HG03457 (cell line): ENCODE measurements around the gene SLC25A13.
"Not testable (repeated sequence)": the region's sequence is repeated elsewhere in the genome, so short reads cannot be mapped to it uniquely, and the experiment has no call there.

Source experiments
- ATAC-seq: cut with Tn5 transposase; IDR thresholded peaks from one replicate; pipeline ENCODE4 v1.9.1; 2021; ENCODE audit warnings: moderate number of reproducible peaks; ENCODE audit not compliant: unreplicated experiment

The SLC25A13 gene

DNA sequence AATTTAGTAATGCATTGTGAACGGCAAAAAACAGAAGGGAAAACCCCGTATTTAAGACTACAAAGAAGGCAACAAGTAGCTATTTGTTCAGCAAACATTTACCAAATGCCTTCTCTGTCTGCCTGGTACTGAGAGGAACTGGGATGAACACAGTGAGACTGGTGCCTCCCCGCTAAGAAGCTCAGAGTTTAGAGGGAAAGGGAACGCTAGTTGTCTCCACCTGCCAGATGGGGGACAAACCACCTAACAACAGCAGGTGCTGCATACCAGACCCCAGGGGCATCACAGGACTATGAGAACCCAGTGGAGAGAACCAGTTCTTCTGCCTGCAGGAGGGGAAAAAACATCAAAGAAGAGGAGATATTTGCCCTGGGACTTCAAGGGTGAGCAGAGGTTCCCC is 147.1 kb downstream of the SLC25A13 start:
- no peak for ATAC-seq

DNA sequence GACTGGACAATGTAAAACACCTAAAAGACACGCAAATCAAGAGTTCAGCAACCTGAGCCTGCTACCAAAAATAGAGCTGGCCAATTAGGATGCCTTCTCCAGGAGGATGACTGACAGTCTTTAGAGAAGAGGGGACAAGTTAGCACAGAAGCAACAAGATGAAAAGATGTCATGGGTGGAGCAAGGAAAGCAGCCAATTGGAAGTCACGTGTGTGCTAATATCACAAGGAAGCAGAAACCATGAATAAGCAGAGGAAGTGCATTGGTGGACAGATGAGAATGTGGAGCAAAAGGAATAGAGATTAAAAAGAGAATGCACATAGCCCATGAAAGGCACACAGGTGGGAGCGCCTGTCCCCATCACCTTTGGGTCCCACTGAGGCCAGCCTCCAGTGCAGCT is 148.1 kb downstream of the SLC25A13 start:
- ATAC-seq = no peak

DNA sequence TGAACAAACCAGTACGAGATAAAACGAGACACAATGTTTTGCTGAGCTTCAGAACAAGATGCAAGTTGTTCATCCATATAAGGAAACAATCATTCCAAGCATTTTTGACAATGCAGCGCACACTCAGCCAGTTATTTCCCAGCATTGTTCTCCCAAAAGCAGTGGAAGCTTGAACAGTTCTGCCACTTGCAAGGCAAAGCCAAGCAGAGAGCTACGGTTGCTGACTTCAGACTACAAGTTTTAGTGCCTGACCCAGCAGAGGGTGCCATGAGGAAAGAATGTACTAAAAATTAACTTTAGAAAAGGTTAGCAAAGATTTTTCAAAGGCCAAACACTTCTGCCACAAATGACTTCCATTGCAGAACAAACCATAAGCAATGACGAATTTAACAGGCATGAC is 152.5 kb downstream of the SLC25A13 start:
- no peak for ATAC-seq

DNA sequence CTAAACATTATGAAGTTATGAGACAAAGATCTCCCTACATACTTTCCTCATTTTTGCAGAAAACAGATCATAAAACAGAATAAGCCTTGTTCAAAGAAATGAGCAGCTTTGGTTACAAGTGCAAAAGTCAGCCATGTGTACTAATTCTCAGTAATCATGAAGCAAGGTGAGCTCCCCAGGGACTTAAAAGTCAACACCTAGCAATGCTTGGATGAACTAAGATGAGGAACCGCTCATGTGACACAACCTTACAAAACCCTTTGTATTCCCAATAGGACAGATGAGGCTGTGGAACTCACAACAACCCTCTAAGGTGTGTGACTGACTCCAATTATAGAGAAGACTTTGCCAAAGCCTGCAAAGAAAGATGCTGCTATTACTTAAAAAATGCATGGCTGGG is 154.5 kb downstream of the SLC25A13 start:
- no peak for ATAC-seq

DNA sequence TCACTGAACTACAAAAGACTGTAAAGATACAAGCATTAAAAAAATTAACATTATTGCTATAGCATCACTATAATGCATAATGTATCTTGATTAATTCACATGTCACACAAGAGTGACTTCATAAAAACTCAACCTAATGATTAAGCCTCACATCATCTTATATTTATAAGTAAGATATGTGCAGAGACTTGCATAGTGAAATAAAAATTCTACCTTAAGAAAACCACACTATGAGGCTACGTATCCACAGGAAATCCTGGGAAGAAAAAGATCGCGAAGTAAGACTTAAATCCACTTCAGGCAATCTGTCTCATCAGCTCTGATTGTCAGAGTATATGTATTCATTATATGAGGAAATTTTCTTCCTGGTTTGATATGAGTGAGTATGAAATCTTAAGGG is 160.0 kb downstream of the SLC25A13 start:
- no peak for ATAC-seq

DNA sequence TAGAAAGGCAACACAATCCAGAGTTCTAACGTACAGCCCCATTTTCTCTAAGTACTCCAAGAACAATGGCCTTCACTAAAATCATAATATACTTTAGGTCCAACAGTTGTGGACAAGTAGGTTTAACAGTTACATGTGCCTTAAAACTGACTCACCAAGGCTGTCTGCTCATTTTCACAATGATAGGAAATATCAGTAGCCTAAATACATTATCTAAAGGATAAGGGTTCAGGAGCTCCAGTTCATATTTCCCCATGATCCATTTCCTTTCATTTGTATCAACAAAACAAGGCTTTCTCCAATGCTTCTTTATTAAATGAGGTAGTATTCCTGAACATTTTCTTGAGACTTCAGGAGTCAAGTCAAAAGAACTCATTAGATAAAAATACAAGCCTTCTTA is 164.0 kb downstream of the SLC25A13 start:
- no peak for ATAC-seq

DNA sequence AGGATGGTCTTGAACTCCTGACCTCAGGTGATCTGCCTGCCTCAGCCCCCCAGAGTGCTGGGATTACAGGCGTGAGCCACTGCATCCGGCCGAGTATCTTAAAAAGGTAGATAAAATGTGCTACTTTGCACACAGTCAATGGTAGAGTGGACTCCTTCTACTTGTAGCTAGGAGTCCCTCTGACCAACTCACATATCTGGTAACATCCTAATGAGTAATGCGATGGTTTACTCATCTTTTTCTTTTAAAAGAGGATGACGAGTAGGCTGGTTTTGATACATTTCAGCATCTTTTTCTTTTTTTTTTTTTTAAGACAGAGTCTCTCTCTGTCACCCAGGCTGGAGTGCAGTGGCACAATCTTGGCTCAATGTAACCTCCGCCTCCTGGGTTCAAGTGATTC is 167.4 kb downstream of the SLC25A13 start:
- not testable (repeated sequence) for ATAC-seq

DNA sequence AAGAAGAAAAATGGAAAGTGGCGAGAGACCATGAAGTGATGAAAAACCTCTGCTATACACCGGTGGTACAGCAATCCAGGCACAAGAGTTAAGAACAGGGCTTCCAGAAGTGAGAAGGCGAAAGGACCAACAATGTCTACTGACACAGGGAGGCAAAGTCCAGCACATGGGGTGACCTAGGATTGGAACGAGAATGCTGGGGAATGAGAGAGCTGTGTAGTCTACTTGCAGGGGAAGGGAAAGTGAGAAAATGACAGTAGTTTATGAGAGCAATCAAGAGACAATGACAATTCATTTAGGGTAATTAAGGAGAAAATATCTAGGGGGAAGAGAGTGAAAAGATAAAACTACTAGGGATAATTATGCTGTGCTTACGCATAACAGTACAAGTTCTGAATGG is 169.2 kb downstream of the SLC25A13 start:
- no peak for ATAC-seq

DNA sequence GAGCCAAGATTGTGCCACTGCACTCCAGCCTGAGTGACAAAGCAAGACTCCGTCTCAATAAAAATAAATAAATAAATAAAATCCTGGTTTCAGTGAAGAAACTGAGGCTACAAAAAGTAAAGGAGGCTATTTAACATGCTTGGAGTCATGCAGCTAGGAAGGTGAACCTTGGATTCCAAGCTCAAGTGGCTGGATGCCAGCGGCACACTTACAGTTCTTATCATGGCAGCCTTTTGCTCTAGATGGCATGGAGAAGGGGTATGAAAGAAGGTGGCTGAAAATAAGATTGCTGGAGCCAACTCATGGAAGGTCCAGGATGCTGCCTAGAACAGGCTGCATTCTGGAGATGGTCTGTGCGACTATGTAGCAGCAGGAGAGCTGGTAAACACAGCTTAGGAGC is 170.0 kb downstream of the SLC25A13 start:
- no peak for ATAC-seq

DNA sequence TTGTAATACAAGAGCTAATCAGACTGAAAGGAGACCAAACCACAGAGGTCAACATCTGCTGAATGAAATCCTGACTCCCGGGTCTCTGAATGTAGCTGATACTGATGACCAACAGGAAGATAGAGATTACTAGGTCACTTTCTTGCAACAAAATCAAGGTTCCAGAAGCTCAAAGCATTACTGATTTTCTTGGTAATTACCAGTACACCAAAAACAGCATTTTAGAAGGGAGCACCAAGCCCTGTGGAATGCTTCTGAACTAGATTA is 177.7 kb downstream of the SLC25A13 start:
- no peak for ATAC-seq

DNA sequence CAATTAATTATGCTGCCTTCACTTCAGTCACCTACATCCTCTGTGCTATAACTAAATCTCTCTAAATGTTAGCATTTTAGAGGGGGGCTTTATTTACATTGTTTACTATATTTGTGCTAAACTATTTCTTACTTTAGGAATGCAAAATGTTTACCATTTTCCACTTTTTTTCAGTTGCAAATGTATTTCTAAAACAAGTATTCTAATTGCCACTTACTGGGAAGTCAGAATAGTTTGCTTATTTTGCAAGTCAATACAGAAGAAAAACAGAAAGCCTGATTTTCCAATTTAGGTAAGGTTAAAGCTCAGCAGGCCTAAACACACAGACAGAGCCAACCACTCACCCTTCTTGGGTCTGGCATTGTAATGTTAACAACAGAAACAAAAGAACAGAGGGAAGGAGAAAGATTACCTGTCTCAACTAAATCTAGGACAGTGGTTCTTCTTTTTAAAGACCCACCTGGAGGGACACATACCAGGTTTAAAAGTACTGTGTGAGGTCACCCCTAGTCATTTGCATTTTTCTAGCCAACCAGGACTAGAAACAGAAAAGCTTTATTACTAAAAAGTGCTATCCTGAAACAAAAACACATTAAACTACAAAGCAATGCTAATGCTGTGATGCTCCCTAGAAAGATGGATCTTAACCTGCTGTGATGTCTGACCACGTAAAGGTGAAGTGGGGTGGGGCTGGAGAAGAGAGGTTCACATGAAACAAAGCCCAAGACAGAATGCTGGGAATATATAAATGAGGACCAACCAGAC is 178.2 kb downstream of the SLC25A13 start:
- ATAC-seq = no peak

DNA sequence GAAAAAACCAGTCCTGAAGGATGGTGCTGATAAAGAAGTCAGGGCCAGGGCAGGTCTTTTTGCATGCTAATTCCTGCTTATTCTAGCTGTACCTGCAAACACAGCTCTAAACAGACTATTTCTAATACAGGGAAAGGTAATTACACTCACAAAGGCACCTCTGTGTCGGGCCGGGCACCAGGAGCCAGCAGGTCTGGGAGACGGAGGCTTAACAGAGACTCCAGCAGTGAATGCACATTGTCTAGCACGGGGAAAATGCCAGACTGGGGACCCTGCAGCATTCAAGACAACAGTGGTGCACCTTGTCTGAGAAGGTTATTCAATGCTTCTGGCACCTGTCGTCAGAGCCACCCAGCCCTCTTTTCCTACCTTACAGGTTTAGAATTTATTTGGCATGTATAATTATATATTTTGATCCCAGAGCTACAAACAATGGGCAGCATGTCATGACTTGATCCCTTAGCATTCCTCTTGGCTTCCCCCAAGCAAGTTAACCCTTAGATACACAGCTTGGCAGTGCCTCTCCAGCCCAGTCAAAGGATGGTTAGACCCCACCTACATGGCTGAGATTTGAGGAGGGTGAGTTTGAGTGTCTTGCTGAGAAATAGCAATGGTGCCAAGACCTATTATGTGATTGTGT is 185.2 kb downstream of the SLC25A13 start:
- ATAC-seq = no peak

DNA sequence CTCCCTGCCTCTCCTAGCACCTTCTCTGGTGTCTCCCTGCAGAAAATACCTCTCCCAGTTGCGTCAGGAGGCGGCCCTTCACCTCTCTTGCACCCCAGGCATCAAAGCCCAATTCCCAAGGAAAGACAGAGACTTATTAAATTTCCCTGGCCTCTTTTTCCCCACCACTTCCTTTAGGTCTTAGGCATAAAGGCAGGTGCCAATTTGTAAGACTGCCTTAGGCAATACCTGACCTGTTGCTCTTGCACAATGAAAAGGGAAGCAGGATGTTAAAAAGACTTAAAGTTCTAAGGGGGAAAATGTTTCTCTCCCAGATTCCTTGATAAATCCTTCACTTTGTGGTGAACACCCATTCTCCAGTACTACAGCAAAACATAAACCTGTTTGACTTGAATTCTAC is 186.7 kb downstream of the SLC25A13 start:
- ATAC-seq = no peak

DNA sequence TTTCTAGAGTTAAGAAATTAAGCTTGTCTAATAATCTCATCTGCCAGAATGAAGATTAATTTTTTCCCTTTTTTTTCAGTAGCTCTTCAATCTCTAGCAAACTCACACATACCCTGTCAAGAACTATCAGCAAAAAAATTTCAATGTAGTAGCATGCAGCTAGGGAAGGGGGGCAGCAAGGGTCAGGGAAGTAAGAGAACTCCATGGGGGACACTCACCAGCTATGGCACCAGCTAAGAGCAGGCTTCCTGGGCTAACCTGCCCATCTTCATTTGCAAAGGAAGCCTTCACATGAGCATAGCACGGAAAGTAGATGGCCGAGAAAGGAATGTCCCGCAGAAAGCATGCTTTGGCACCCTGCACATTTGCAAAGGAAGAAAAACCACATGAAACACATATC is 190.4 kb downstream of the SLC25A13 start:
- ATAC-seq = no peak

DNA sequence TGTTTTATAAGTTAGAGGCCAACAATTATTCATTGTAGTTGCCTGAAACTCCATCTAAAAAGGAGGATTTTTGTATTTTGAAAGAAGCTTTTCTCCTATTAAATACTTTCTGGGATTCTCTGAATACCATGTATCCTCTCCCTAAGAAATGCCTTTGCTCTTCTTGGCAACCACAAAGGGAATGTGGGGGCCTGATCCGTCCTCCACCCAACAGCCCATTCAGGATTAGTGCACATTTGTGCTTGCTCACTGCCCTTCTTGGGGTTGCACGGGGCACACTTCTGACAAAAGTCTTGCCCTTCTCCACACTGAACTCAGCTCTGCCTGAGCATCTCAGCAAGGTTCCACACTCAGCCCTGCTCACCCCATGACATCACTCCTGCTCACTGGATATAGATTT is 194.2 kb downstream of the SLC25A13 start:
- ATAC-seq = no peak

DNA sequence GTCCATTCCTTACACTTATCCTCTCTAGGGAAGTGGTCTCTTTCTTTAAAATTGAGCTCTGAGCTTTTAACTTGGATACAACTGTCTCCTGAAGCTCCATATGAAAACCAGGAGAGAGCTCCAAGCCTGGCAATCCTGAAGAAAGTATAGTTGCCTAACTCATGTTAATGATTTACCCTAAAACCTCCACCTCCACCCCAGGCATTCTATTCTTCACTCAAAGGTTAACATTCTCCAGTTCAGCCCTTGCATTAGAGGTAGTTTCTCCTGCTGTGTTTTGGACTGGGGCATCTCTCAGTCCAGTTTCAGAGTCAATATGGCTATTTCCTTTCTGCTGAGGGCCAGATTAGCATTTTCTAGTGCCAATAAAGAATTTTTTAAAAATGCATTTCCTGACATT is 195.5 kb downstream of the SLC25A13 start:
- no peak for ATAC-seq

DNA sequence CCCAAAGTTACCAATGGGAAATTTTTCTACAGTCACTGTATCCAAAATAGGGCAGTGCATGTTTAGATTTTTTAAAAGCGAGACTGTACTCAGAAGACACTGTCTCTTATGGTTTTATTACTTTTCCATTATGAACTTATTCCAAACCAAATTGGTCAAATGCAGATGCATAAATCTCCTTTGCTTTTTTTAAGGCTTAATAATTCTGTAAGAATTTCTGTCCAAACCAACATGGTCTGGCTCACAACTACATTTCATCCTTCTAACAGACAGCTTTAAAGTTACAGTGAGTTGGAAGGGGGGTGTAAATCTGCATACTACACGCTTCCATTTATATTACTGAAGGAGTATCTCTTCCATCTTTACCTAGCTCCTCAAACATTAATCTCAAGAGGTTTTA is 199.2 kb downstream of the SLC25A13 start:
- ATAC-seq = no peak

DNA sequence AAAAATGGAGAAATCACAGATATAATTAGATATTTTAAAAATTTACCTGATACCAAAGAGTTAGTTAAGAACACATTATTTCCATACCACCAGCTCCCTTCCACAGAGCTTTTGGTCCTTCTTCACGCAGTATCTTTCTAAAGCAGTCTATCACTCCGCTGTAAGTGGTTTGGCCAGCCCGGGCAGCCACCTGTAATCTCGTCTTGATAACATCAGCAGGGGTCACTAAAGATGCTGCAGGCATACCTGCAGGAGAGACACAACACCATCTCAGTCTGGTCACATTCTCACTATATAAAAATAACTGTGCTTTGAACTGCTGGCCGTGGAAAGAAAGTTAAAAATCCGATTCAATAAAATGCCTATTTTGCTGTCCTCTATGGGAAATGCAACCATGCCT is 200.1 kb downstream of the SLC25A13 start:
- no peak for ATAC-seq

DNA sequence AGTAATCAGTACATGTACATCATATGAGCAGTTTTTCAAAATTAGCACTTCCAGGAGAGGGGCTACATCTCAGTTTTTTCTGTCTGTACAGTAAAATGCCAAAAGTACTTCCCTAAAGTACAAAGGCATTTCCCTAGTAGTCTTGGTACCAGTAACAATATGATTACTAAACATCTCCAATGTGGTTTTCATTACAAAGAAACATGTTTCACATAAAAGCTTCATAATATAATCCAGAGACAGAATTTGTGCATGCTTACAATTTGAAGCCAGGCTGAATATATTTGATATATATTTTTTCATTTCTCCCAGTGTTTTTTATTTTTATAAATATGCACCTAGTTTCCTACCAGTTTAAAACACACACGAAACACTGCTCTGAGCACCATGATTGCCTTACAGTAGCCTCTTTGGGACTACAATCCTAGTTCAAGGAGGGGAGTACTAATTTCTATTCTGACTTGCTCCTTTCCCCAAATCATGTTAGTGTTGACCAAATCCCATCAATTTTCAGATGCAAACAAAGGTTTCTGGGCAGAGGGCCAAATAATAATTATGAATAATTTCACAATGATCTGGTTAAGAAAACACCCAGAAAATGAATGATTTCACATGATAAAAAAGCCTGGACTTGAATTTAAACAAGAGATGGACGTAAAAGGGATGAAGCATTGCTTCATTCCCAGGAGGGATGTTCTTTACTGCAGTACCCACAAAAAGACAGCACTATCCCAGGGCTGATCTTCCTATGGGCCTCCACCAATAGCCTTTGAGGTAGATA is 201.3 kb downstream of the SLC25A13 start:
- no peak for ATAC-seq

DNA sequence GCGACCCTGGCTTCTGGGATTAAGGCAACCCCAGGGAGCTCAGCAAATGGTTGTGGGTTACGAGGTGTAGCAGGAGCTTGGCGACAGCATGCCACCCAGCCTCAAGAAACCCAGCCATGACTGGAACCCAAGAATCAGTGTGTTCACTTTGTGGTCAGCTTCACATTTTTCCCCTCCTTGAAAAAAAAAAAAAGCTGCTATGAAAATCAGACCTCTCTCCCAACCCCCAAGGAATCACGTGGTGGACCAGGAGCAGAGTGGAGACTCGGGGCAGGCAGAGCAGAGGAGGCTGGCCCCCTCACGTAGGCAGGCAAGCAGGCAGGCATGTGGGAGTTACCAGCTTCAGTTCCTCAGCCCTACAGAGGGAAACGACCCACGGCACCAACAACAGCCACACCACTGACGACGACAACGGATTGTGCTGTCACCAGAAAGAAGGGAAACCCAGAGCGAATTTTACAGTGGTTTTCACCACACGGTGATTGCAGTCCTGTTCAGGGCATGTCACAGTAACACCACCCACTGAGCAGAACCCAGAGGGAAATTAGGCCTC is 203.4 kb downstream of the SLC25A13 start:
- ATAC-seq = no peak

DNA sequence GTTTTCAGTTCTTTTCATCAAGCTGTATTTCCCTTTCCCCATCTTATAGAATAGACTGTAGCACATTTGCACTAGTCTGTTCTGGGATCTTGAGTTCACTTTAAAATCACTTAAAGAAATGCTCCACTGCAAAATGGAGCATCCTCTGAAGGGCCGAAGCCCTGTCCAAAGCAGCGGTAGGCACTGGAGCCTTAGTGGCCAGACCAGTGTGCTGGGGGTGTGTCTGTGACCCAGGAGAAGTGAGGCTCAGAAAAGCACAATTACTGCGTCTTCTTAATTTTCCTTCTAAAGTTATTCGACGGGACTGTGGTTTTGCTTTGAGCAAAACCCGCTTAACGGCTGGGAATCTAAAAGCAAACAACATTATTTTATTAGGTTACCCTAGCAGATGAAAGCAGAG is 205.7 kb downstream of the SLC25A13 start:
- no peak for ATAC-seq

DNA sequence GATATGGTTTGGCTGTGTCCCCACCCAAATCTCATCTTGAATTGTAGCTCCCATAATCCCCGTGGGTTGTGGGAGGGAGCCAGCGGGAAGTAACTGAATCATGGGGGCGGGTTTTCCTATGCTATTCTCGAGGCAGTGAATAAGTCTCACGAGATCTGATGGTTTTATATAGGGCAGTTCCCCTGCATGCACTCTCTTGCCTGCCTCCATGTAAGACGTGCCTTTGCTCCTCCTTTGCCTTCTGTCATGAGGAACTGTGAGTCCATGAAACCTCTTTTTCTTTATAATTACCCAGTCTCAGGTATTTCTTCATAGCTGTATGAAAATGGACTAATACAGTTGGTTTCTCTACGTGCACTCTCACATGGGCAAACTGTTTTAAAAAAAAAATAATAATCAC is 207.7 kb downstream of the SLC25A13 start:
- ATAC-seq = no peak
